ENCODE results near the gene GPR151. TPM values are rescaled to one million over a fixed set of nuclear protein-coding genes. Genes with fewer than 3 reads are reported as not detected.

Gene GPR151
- polyA plus RNA-seq, 3 donors: not detected

- no peaks in the 10 kb centered on the region for H3K4me1 ChIP-seq (ENCODE audit: control insufficient read depth in 1 of 2, insufficient read depth in 2 of 2, low read length in 2 of 2)
- no peaks in the 10 kb centered on the region for H3K36me3 ChIP-seq (replicated peaks in 1 of 2; ENCODE audit: control insufficient read depth in 1 of 2, insufficient read depth in 2 of 2, low read length in 2 of 2)
- H3K9me3 ChIP-seq (replicated peaks in 1 of 2; ENCODE audit: control insufficient read depth in 1 of 2, insufficient read depth in 1 of 2, low read length in 2 of 2): no peaks in the 10 kb centered on the region
- Mint-ChIP-seq H3K27ac (no peak overlapping the region), H3K27me3 (ENCODE audit: low read depth in 3 of 3) (peaks cover 4 to 8% (median 5%) of the 10 kb centered on the region in 3 donors), H3K4me1 (peaks cover 2% of the 10 kb centered on the region), H3K36me3 (no peaks in the 10 kb centered on the region), H3K9me3 (no peaks in the 10 kb centered on the region), H3K4me3 (no peak overlapping the region)
- no peak overlapping the region for H3K4me3 ChIP-seq (replicated peaks in 1 of 3; ENCODE audit: low read depth in 2 of 3, low read length in 3 of 3)
- H3K27me3 ChIP-seq (ENCODE audit: control insufficient read depth in 2 of 2, insufficient read depth in 2 of 2, low read length in 2 of 2): no peaks in the 10 kb centered on the region
- 87% methylated on average over 3 of the region's 4 CpGs for WGBS (ENCODE audit: insufficient coverage)
- no peak overlapping the region for H3K27ac ChIP-seq (ENCODE audit: low read depth in 1 of 2, low read length in 2 of 2)
- TF ChIP-seq CTCF (IDR thresholded peaks at IDR 0.05): no peak
- no peaks in the 10 kb centered on the region for H4K20me1 ChIP-seq (ENCODE audit: insufficient read depth, low read length)
- H2AFZ ChIP-seq (ENCODE audit: insufficient read depth, low read depth, low read length, poor library complexity, severe bottlenecking): no peak overlapping the region
- no peak for DNase-seq
- intact Hi-C loops (cut with micrococcal nuclease): no loop called here
- no peaks in the 10 kb centered on the region for H3K79me2 ChIP-seq (ENCODE audit: insufficient read depth, low read length)
- no peak overlapping the region for H3K4me2 ChIP-seq (replicated peaks; ENCODE audit: extremely low read depth, low read length, poor library complexity, severe bottlenecking)
- no peak overlapping the region for H3K9ac ChIP-seq (ENCODE audit: insufficient read depth, low read length, poor library complexity, severe bottlenecking)
Measured at GRCh38 chr5:146539973-146540372, 24.0 kb upstream of the GPR151 start.

GRCh38 chr5:146538432-146538831 lies 22.4 kb upstream of the GPR151 start:
- Histone ChIP-seq H3K9ac (ENCODE audit: insufficient read depth, low read length, poor library complexity, severe bottlenecking) (no peak overlapping the region), H3K27ac (ENCODE audit: low read depth in 1 of 2, low read length in 2 of 2) (no peak overlapping the region), H4K20me1 (ENCODE audit: insufficient read depth, low read length) (no peaks in the 10 kb centered on the region), H3K79me2 (ENCODE audit: insufficient read depth, low read length) (no peaks in the 10 kb centered on the region), H3K4me1 (ENCODE audit: control insufficient read depth in 1 of 2, insufficient read depth in 2 of 2, low read length in 2 of 2) (no peaks in the 10 kb centered on the region), H3K27me3 (ENCODE audit: control insufficient read depth in 2 of 2, insufficient read depth in 2 of 2, low read length in 2 of 2) (no peaks in the 10 kb centered on the region), H2AFZ (ENCODE audit: insufficient read depth, low read depth, low read length, poor library complexity, severe bottlenecking) (no peak overlapping the region), H3K9me3 (replicated peaks in 1 of 2; ENCODE audit: control insufficient read depth in 1 of 2, insufficient read depth in 1 of 2, low read length in 2 of 2) (no peaks in the 10 kb centered on the region), H3K4me3 (replicated peaks in 1 of 3; ENCODE audit: low read depth in 2 of 3, low read length in 3 of 3) (no peak overlapping the region), H3K36me3 (replicated peaks in 1 of 2; ENCODE audit: control insufficient read depth in 1 of 2, insufficient read depth in 2 of 2, low read length in 2 of 2) (no peaks in the 10 kb centered on the region), H3K4me2 (replicated peaks; ENCODE audit: extremely low read depth, low read length, poor library complexity, severe bottlenecking) (no peak overlapping the region)
- Mint-ChIP-seq H3K4me3 (no peak overlapping the region), H3K27ac (no peak overlapping the region), H3K36me3 (no peaks in the 10 kb centered on the region), H3K27me3 (ENCODE audit: low read depth in 3 of 3) (peaks cover 4 to 7% (median 6%) of the 10 kb centered on the region in 3 donors), H3K4me1 (peaks cover 2% of the 10 kb centered on the region), H3K9me3 (no peaks in the 10 kb centered on the region)
- DNase-seq: no peak
- no peak for TF ChIP-seq CTCF (IDR thresholded peaks at IDR 0.05)
- intact Hi-C loops (cut with micrococcal nuclease): no loop called here
- 87% methylated on average over 2 of the region's 3 CpGs for WGBS (ENCODE audit: insufficient coverage)

All from CD14-positive monocyte (primary cell).